ENCODE results near the gene OR2B6. TPM values are rescaled to one million over a fixed set of nuclear protein-coding genes. Genes with fewer than 3 reads are reported as not detected.
"Not testable (repeated sequence)": the region's sequence is repeated elsewhere in the genome, so short reads cannot be mapped to it uniquely, and the experiment has no call there.

The OR2B6 gene
- polyA plus RNA-seq: 0.07 TPM
- long read RNA-seq, donor 1: 0 reads
- long read RNA-seq, donor 2: 0 reads
- long read RNA-seq, donor 3: 0 reads
- long read RNA-seq, donor 4: 0 reads
- long read RNA-seq, donor 5: 0 reads
- long read RNA-seq, donor 6: 0 reads
- long read RNA-seq, donor 7: 0 reads
- long read RNA-seq, donor 8: 0 reads
- long read RNA-seq, donor 9: 0 reads
- long read RNA-seq, donor 10: 0 reads
- long read RNA-seq, donor 11: 0 reads

GRCh38 chr6:27956941-27957340 lies at the start of gene OR2B6:
OR2B6 (plus strand) TSS chr6:27957241; CDS start chr6:27957241, 0 bp downstream.
- H3K4me3 ChIP-seq (ENCODE audit: low read length): no peak within 1 kb of the TSS
- no peaks in the 10 kb centered on the region for H3K4me1 ChIP-seq (ENCODE audit: control insufficient read depth, insufficient read depth, low read length)
- no peak for DNase-seq
- H3K9me3 ChIP-seq (ENCODE audit: control insufficient read depth, low read depth, low read length): no peaks in the 10 kb centered on the region
- H3K27me3 ChIP-seq (ENCODE audit: control insufficient read depth, insufficient read depth, low read length): peaks cover 2% of the 10 kb centered on the region
- H3K27ac ChIP-seq (ENCODE audit: low read length): no peak within 1 kb of the TSS
- WGBS (ENCODE audit: insufficient coverage, low lambda C conversion rate): no CpG with 5 or more reads among the region's 1 CpG
- no peaks in the 10 kb centered on the region for H3K36me3 ChIP-seq (ENCODE audit: control insufficient read depth, insufficient read depth, low read length)

- DNase-seq: no peak
- H3K27me3 ChIP-seq (ENCODE audit: control insufficient read depth, insufficient read depth, low read length): no peaks in the 10 kb centered on the region
- H3K4me3 ChIP-seq (ENCODE audit: low read length): no peak overlapping the region
- H3K4me1 ChIP-seq (ENCODE audit: control insufficient read depth, insufficient read depth, low read length): no peaks in the 10 kb centered on the region
- no CpG with 5 or more reads among the region's 1 CpG for WGBS (ENCODE audit: insufficient coverage, low lambda C conversion rate)
- H3K36me3 ChIP-seq (ENCODE audit: control insufficient read depth, insufficient read depth, low read length): no peaks in the 10 kb centered on the region
- no peak overlapping the region for H3K27ac ChIP-seq (ENCODE audit: low read length)
- H3K9me3 ChIP-seq (ENCODE audit: control insufficient read depth, low read depth, low read length): no peaks in the 10 kb centered on the region
Observed at GRCh38 chr6:27908017-27908416, 49.0 kb upstream of the OR2B6 start.

GRCh38 chr6:27911956-27912446 lies 45.0 kb upstream of the OR2B6 start, which contains the start of gene OR2B2:
OR2B2 (minus strand) TSS chr6:27912396; CDS start chr6:27912319, 77 bp downstream.
- Histone ChIP-seq H3K36me3 (ENCODE audit: control insufficient read depth, insufficient read depth, low read length) (no peaks in the 10 kb centered on the region), H3K27me3 (ENCODE audit: control insufficient read depth, insufficient read depth, low read length) (no peaks in the 10 kb centered on the region), H3K27ac (ENCODE audit: low read length) (no peak within 1 kb of the TSS), H3K4me1 (ENCODE audit: control insufficient read depth, insufficient read depth, low read length) (no peaks in the 10 kb centered on the region), H3K9me3 (ENCODE audit: control insufficient read depth, low read depth, low read length) (no peaks in the 10 kb centered on the region), H3K4me3 (ENCODE audit: low read length) (no peak within 1 kb of the TSS)
- no peak for DNase-seq
- no CpG with 5 or more reads among the region's 2 CpGs for WGBS (ENCODE audit: insufficient coverage, low lambda C conversion rate)

GRCh38 chr6:27922949-27923348 lies 34.1 kb upstream of the OR2B6 start:
- Histone ChIP-seq H3K36me3 (ENCODE audit: control insufficient read depth, insufficient read depth, low read length) (no peaks in the 10 kb centered on the region), H3K4me1 (ENCODE audit: control insufficient read depth, insufficient read depth, low read length) (no peaks in the 10 kb centered on the region), H3K4me3 (ENCODE audit: low read length) (no peak overlapping the region), H3K9me3 (ENCODE audit: control insufficient read depth, low read depth, low read length) (no peaks in the 10 kb centered on the region), H3K27ac (ENCODE audit: low read length) (no peak overlapping the region), H3K27me3 (ENCODE audit: control insufficient read depth, insufficient read depth, low read length) (no peaks in the 10 kb centered on the region)
- DNase-seq: no peak

GRCh38 chr6:27924179-27924578 lies 32.9 kb upstream of the OR2B6 start:
- no peaks in the 10 kb centered on the region for H3K27me3 ChIP-seq (ENCODE audit: control insufficient read depth, insufficient read depth, low read length)
- H3K4me1 ChIP-seq (ENCODE audit: control insufficient read depth, insufficient read depth, low read length): no peaks in the 10 kb centered on the region
- H3K27ac ChIP-seq (ENCODE audit: low read length): no peak overlapping the region
- H3K36me3 ChIP-seq (ENCODE audit: control insufficient read depth, insufficient read depth, low read length): no peaks in the 10 kb centered on the region
- no CpG with 5 or more reads among the region's 6 CpGs for WGBS (ENCODE audit: insufficient coverage, low lambda C conversion rate)
- no peaks in the 10 kb centered on the region for H3K9me3 ChIP-seq (ENCODE audit: control insufficient read depth, low read depth, low read length)
- no peak overlapping the region for H3K4me3 ChIP-seq (ENCODE audit: low read length)
- no peak for DNase-seq

GRCh38 chr6:27928041-27928440 lies 29.0 kb upstream of the OR2B6 start:
- not testable (repeated sequence) for H3K36me3 ChIP-seq (ENCODE audit: control insufficient read depth, insufficient read depth, low read length); H3K27me3 ChIP-seq (ENCODE audit: control insufficient read depth, insufficient read depth, low read length); H3K4me1 ChIP-seq (ENCODE audit: control insufficient read depth, insufficient read depth, low read length); DNase-seq; H3K9me3 ChIP-seq (ENCODE audit: control insufficient read depth, low read depth, low read length); H3K27ac ChIP-seq (ENCODE audit: low read length); H3K4me3 ChIP-seq (ENCODE audit: low read length)
- no CpG with 5 or more reads among the region's 2 CpGs for WGBS (ENCODE audit: insufficient coverage, low lambda C conversion rate)

- 100% methylated on average over 1 of the region's 5 CpGs for WGBS (ENCODE audit: insufficient coverage, low lambda C conversion rate)
- not testable (repeated sequence) for H3K36me3 ChIP-seq (ENCODE audit: control insufficient read depth, insufficient read depth, low read length); H3K27ac ChIP-seq (ENCODE audit: low read length); H3K4me1 ChIP-seq (ENCODE audit: control insufficient read depth, insufficient read depth, low read length); H3K9me3 ChIP-seq (ENCODE audit: control insufficient read depth, low read depth, low read length); DNase-seq; H3K27me3 ChIP-seq (ENCODE audit: control insufficient read depth, insufficient read depth, low read length); H3K4me3 ChIP-seq (ENCODE audit: low read length)
Observed at GRCh38 chr6:27929930-27930329, 27.1 kb upstream of the OR2B6 start.

GRCh38 chr6:27931209-27931608 lies 25.8 kb upstream of the OR2B6 start:
- Histone ChIP-seq H3K27me3 (ENCODE audit: control insufficient read depth, insufficient read depth, low read length) (no peaks in the 10 kb centered on the region), H3K9me3 (ENCODE audit: control insufficient read depth, low read depth, low read length) (no peaks in the 10 kb centered on the region), H3K36me3 (ENCODE audit: control insufficient read depth, insufficient read depth, low read length) (no peaks in the 10 kb centered on the region), H3K4me1 (ENCODE audit: control insufficient read depth, insufficient read depth, low read length) (no peaks in the 10 kb centered on the region), H3K27ac (ENCODE audit: low read length) (no peak overlapping the region), H3K4me3 (ENCODE audit: low read length) (no peak overlapping the region)
- WGBS (ENCODE audit: insufficient coverage, low lambda C conversion rate): 100% methylated on average over 2 of the region's 2 CpGs
- DNase-seq: no peak

- no peaks in the 10 kb centered on the region for H3K9me3 ChIP-seq (ENCODE audit: control insufficient read depth, low read depth, low read length)
- no peaks in the 10 kb centered on the region for H3K27me3 ChIP-seq (ENCODE audit: control insufficient read depth, insufficient read depth, low read length)
- no peaks in the 10 kb centered on the region for H3K4me1 ChIP-seq (ENCODE audit: control insufficient read depth, insufficient read depth, low read length)
- no peak overlapping the region for H3K27ac ChIP-seq (ENCODE audit: low read length)
- no CpG with 5 or more reads among the region's 1 CpG for WGBS (ENCODE audit: insufficient coverage, low lambda C conversion rate)
- DNase-seq: no peak
- H3K4me3 ChIP-seq (ENCODE audit: low read length): no peak overlapping the region
- H3K36me3 ChIP-seq (ENCODE audit: control insufficient read depth, insufficient read depth, low read length): no peaks in the 10 kb centered on the region
Observed at GRCh38 chr6:27940766-27941165, 16.3 kb upstream of the OR2B6 start.

GRCh38 chr6:27943072-27943471 lies 14.0 kb upstream of the OR2B6 start:
- not testable (repeated sequence) for H3K36me3 ChIP-seq (ENCODE audit: control insufficient read depth, insufficient read depth, low read length); H3K9me3 ChIP-seq (ENCODE audit: control insufficient read depth, low read depth, low read length); H3K27me3 ChIP-seq (ENCODE audit: control insufficient read depth, insufficient read depth, low read length); H3K4me1 ChIP-seq (ENCODE audit: control insufficient read depth, insufficient read depth, low read length); H3K4me3 ChIP-seq (ENCODE audit: low read length); H3K27ac ChIP-seq (ENCODE audit: low read length); DNase-seq
- WGBS (ENCODE audit: insufficient coverage, low lambda C conversion rate): no CpG with 5 or more reads among the region's 6 CpGs

GRCh38 chr6:27948237-27948636 lies 8.8 kb upstream of the OR2B6 start:
- no peaks in the 10 kb centered on the region for H3K9me3 ChIP-seq (ENCODE audit: control insufficient read depth, low read depth, low read length)
- no peak overlapping the region for H3K27ac ChIP-seq (ENCODE audit: low read length)
- no peak overlapping the region for H3K4me3 ChIP-seq (ENCODE audit: low read length)
- H3K36me3 ChIP-seq (ENCODE audit: control insufficient read depth, insufficient read depth, low read length): no peaks in the 10 kb centered on the region
- DNase-seq: no peak
- 100% methylated on average over 1 of the region's 1 CpG for WGBS (ENCODE audit: insufficient coverage, low lambda C conversion rate)
- no peaks in the 10 kb centered on the region for H3K4me1 ChIP-seq (ENCODE audit: control insufficient read depth, insufficient read depth, low read length)
- no peaks in the 10 kb centered on the region for H3K27me3 ChIP-seq (ENCODE audit: control insufficient read depth, insufficient read depth, low read length)
